Stimulated activated CD4-positive, alpha-beta T cell treated with anti-CD3 and anti-CD28 coated beads, Interleukin-12 subunit alpha, Interleukin-12 subunit beta, amount 100 ng/mL, for 24 hours (primary cell): ENCODE measurements around the gene PPL.
"Not testable (repeated sequence)": the region's sequence is repeated elsewhere in the genome, so short reads cannot be mapped to it uniquely, and the experiment has no call there.

ENCODE experiments used
- DNase-seq, 2 experiments: peaks; one replicate each; pipeline ENCODE4 v3.0.0-alpha.2; 2020; ENCODE audit warnings: low read depth in 2 of 2

The PPL gene

DNA sequence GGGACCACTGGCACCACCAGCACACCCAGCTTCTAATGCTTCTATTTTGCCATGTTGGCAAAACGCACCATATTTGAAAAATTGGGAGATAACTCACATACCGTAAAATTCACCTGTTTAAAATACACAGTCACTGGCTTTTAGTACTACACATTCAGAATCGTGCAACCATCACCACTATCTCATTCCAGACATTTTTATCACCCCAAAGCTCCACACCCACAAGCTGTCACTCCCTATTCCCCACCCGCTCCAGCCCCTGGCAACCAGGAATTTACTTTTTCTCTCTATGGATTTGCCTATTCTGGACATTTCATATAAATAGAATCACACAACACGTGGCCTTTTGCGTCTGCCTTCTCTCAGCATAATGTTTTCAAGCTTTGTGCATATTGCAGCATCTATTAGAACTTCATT lies 25.0 kb downstream of the PPL start:
- DNase-seq, result no peak

DNA sequence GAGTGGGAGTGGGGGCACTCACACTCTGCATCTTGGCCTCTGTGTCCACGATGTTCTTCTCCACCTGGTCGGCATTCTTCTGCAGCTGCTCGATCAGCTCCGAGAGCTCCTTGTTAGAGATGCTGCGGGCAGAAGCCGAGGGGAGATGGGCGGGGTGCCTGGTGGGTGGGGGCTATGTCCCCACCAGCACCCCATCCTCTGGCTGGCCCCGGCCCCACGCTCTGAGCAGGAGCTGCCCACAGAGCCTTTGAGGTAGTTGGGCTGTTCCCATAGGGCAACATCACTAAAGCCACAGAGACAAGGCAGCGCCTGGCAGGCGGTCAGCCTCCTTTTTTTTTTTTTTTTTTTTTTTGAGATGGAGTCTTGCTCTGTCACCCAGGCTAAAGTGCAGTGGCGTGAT lies 26.1 kb downstream of the PPL start:
- no peak for DNase-seq

DNA sequence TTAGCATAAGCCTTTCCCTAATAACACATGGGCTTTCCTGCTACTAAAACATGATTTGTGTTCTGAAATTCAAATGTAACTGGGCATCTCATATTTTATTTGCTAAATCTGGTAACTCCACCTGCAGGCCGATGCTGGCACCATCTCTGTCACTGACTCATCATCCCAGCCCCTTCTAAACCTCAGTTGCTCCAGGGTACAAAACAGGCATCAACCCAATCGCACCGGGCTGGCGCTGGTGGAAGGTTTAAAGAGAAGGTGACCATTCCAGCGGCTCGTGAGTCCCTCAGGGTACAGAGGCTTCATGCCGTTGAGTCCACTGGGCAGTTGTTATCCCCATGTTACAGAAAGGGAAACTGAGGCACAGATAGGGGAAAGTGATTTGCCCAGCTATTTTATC lies 27.1 kb downstream of the PPL start:
- DNase-seq, result no peak

DNA sequence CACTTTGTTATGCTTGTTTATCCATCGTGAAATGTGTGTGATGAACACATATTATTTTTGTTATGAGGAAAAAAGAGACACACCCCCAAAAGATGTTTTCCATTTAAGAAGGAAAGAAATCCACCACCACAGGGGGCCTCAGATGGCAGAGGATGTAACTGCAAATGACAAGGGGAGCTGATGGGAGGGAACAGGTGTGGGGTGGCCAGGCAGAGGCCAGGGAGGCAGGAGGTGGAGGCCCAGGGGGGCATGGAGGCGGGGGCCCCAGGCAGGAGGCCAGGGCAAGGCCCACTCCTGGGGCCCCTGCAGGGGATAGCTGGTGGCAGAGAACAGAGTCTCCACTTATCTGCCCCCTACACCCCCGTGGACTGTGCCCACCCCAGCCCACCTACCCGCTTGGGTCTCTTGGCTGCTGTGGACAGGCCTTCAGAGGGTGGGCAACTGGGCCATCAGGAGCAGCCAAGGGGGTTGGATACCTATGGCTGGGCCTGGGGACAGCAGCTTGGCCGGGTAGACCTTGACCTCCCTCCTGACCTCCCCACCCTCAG lies 28.0 kb downstream of the PPL start:
- no peak for DNase-seq

DNA sequence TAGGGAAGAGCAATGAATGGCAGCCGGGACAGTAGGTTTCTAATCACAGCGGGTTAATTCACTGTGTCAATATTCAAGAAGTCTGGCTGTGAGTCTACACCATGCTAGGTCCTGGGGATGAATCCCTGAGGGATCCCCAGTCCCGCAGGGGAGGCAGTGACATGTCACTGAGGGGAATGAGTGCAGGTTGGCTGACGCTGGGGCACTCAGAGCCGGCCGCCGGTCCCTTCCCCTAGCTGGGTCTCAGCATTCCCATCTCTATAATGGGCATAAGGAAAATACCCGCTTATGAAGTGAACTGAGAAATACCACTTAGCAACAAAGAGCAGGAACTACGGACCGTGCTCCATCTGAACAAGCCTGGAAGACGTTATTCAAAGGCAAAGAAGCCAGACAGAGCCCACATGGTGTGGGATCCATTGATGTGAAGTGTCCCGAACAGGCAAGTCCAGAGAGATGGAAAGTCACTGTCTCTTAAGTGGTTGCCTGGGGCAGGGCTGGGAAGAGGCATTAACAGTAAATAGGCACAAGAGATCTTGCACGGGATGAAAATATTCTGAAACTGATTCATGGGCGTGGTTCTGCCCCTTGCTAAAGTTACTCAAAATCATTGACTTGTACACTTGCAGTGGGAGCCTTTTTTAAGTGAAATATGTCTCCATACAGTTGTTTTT lies 31.9 kb downstream of the PPL start:
- no peak for DNase-seq

DNA sequence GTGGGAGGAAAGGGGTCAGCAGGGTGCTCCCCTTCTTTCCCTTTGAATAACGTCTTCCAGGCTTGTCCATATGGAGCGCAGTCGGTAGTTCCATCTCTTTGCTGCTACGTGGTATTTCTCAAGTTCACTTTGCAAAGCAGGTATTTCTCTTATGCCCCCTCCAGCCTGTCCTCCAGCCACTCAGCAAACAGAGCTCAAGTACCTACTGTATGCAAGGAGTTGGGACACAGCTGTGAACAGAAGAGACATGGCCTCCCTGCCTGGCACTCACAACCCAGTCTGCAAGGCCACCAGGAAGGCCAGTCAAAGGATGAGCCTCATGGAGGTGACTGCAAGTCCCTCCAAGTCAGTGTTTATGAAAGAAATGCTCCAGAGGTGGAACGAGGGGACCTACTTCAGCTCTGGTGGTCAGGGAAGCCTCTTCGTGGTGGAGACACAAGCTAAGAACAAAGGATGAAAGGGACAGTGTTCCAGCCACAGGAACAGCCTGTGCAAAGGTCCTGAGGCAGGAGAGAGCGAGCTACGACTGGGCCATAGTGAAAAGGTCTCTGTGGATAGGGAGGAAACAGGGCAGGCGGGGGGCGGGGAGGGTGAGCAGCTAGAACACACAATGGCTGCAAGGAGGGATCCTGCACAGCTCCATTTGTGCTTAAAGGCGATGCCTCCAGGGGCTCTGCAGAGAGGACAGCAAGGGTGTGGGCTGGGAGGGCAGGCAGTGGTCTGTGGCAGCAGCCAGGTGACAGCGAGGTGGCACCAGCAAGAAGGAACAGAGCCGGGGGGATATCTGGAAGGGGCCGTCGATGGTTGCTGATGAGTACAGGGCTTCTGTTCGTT lies 32.6 kb downstream of the PPL start:
- no peak for DNase-seq

DNA sequence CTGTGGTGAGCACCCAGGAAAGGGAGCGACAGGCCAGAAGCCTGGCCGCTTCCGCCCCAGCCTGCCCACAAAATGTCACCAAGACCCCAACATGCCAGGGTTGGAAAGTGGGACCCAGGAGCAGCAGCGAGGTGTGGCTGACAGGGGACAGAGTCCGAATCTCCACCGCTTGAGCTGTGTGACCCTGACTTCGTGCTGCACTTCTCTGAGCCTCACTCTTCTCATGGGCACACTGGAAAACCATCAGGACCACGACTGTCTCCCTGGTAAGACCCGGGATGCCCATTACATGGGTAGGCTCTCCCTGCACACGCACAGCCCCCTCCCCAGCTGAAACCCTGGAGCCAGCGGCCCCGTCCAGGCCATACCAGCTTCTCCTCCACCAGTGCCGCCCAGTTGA lies 34.9 kb downstream of the PPL start:
- no peak for DNase-seq

DNA sequence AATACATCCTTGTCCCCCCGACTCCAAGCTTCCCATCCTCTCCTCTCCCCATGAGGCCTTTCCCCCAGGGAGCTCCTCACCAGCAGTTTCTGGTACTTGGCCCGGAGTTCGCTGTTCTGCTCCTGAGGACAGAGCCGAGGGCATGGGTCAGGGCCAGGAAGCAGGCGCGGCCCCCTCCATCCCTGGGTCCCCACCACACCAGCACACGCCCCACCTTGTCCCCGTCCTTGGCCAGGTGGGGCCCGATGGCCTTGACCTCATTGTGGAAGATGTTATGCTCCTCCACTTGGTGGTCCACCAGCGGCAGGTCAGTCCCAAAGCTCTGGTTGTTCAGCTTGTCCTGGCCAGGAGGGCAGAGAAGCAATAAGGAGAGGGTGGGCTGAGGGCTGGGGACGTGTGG lies 36.2 kb downstream of the PPL start:
- no peak for DNase-seq

DNA sequence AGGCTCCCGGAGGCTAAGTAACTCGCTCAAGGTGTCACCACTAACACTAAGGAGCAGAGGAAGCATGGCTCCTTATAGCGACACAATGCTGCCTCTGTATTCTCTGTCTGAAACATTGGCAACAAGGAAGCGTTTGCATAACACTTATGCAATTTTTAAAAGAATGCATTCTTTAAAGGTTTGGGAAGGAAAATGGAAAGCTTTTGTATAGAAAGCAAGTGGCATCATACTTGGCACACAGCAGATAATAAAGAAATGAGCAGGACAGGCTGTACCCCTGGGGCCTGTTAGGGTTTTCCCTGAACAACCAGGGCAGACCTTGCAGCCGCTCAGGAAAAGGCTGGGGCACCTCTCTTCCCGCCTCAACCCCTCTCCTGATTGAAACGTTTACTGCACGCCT lies 36.9 kb downstream of the PPL start:
- DNase-seq, result no peak

DNA sequence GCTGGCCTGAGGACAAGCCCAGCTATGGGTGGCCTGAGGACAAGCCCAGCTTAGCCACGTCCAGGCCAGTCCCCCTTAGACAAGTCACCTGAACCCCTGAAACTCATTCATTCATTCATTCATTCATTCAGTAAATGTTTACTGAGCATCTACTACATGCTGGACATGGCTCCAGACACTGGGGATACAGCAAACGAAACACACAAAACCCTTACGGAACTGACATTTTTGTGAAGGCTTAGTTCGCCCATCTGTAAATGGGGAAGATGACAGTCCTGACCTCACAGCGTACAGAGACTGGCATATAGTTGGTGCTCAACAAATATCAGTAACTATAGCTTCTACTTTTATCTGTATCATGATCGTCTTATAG lies 37.5 kb downstream of the PPL start:
- no peak for DNase-seq

DNA sequence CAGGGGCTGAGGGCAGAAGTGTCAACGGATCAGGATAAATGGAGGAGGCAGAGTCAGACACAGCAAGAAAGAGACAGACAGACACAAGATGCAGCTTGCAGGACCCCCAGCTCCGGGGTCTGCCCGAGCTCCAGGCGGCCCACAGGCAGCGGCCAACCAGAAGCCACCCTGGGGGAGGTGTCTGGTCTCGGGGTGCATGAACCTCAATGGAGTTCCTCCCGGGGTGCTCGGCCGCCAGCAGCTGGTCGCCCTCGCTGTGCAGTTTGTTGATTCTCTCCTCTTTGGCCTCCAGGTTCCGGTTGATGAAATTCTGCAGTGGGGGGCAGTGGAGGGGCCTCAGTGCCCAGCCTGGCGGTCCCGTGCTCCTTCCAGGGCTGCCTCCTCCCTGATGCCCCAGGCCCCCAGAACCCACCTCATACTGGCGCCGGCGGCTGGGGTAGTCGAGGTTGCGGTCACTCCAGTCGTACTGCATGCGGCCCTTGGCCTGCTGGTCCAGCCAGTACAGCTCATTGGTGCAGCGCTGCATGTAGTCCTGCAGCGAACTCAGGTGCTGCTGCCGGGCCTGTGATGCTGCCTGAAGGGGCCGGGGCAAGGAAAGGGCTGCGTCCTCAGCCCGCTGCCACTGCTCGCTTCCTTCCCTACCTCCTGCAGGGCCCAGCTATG lies 38.0 kb downstream of the PPL start:
- DNase-seq, result no peak

DNA sequence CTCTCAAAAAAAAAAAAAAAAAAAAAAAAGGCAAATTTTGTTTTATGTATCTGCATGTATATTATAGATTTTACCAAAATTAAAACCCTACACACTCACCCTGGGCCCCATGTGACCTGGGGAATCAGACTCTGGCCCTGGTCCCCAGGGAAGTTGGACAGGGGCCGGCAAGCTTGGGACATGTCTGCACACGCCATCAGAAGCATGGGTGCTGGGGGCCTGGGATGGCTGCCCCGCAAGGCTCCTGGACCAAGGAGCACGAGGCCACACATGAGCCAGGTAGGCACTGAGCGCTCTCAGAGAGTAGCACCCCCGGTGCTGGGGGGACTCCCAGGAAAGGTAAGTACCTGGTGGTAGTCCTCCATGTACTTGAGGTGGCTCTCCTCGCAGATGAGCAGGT lies 39.6 kb downstream of the PPL start:
- no peak for DNase-seq

DNA sequence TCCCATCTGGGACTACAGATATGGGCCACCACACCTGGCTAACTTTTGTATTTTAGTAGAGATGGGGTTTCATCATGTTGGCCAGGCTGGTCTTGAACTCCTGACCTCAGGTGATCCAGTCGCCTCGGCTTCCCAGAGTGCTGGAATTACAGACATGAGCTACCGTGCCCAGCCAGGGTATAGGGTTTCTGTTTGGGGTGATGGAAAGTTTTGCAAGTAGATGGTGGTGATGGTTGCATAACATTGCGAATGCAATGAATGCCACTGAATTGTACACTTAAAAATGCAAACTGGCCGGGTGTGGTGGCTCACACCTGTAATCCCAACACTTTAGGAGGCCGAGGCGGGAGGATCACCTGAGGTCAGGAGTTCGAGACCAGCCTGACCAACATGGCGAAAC lies 40.2 kb downstream of the PPL start:
- not testable (repeated sequence) for DNase-seq

DNA sequence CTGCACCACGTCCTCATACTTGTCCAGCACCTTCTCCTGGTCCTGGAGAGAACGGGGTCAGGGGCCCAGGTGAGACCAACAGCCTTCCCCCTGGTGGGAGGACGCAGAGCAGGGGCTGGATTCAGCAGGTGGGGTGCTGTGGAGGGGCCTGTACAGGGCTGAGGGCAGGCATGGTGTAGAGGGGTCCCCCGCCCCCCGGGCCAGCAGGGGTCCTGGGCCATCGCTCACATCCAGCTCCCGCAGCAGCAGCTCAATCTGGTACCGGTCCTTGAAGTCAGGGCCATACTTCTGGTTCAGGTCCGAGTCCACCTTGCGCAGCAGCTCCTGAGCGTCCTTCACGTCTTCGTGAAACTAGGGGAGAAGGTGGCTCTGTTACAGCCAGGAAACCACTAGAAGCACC lies 41.6 kb downstream of the PPL start:
- DNase-seq, result no peak

DNA sequence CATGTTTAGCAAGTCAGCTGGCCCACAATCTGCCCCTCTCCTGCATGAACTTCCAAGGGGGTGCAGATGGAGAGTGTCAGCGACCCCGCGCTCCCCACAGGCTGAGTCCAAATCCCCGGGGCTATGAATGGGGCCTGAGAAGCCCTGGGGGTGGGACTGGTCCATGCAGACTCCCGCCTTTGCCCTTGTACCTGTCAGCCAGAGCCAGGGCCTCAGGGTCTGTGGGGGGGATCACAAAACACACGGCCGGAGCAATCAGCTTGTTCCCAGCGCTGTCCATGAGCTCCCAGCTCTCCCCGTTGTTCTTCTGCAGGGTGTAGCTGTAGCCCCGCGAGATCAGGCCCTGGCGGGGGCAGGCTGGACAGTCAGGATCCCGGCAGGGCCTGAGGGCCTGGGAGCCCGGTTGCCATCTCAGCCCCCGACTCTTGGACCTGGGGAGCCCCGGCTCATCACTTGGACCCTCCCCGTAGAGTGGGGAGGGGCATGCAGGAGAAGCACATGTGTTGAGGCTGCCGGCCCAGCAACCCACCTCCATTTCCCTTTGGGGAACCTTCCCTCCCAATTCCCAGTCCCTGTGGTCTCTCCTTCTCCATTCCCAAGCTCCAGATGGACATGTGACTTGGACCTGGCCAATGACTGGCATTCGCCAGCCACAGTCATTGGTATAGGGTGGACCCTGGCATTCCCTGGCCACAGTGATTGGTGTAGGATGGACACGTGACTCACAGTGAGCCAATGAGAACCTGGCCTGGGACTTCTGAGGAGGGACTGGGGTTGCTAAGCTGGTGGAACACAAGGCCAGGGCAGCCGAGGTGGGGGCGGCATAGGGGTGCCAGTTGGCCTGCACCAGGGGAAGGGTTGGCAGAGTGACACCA lies 42.4 kb downstream of the PPL start:
- no peak for DNase-seq

DNA sequence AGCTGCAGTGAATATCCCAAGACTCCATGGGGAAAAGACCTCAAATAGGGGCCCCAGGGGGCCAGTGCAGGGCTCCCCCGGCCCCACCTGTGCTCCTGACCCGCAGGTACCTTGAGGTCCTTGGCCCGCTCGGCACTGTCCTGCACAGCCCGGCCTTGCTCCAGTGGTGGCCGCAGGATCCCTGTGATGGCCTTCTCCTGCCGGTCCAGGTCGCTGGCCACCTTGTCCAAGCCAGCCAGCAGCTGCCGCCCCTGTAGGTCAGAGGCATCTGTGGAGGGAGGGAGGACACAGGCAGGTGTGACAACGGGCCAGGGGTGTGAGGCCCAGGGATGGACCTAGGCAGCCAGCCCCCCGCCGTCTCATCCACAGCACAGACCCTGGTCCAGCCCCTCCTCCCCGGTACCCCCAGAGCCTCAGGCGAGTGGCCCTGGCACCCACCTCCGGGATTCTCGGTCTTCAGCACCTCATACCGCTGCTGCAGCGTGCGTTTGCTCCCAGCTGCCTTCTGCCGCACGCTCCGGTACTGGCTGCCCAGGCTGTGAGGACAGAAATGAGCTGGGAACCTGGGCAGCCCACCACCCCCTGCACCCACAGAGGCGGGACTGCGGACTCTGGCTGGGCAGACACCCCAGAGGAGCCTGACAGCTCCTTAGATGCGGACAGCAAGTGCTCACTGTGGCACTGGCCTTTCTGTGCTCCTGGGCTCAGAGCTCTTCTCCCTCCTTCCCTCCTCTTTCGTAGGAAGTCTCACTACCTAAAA lies 43.7 kb downstream of the PPL start:
- DNase-seq, result no peak

DNA sequence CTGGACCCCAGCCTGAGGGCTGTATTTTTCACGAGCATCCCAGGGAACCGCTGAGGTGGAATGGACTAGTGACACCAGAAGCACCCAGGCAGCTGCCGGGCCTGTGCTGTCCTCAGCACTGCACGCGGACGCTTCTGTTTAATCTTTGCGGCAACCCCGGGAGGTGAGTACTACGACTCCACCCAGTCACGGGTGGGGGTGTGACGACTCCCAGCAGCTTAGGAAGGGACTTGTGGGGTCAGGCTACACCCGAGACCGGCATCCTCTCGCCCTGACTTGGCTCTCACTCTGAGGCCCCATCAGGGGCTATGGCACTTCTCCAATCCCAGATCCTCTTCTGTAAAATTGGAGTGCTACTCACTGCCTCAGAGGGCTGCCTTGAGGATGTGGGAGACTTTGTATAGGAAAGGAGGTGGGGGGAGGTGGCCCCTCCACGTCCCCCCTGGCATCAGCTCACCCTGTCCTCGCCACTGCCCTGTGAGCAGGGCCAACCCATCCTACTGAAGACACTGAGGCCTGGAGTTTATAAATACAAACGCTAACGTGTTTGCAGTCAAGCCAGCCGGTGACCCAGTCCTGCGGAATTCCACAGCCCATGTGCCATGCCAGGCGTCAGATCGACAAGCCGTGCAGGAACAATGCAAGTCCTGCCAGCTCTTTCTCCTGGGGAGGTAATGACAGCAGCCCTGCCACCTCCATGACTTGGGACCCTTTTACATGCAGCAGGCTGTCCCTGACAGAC lies 44.4 kb downstream of the PPL start:
- DNase-seq, result no peak

DNA sequence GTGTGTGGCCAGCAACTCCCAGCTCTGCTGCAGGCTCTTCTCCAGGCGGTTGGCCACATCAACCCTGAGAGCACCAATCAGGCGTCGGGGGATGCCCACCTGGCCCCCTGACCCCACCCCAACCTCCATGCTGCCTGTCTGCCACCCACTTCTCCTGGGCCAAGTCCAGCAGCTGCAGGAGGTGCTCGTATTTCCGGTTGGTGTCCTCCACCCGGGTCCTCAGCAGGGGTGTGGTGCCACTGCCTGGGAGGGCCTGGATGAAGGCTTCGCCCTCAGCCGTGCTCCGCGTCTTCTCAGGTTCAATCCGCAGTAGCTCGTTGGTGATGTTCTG lies 45.1 kb downstream of the PPL start:
- DNase-seq, result no peak

DNA sequence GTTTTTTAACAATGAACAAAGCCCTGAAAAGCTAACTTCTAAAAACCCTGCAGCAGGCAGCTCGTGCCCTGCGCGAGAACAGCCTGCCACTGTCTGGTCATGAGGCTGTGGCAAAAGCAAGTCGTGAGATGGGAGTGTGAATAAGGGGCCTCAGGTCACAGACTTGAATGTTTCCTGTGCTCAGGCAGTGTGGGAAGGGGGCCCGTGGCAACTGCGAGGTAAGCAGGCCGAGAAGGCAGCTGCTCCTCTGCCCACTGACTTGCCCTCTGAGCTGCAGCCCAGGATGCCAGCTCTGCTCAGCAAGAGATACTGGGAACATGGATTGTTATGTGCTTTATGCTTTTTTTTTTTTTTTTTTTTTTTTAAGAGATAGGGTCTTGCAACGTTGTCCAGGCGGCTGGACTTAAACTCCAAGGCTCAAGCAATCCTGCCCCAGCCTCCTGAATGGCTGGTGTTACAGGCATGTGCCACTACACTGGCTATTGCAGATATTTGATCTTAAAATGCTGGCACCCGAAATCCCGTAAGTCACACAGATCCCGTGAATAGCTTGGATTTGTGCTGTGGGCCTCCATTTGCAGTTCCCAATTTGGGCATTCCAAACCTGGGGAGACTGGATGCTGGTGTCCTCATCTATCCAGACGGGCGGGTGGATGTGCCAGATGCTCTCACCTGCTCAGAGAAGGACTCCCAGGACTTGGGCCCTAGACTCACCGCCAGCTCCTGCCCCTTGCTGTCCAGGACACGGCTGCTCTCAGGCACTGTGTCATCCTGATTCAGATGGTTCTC lies 45.7 kb downstream of the PPL start:
- DNase-seq, result no peak

DNA sequence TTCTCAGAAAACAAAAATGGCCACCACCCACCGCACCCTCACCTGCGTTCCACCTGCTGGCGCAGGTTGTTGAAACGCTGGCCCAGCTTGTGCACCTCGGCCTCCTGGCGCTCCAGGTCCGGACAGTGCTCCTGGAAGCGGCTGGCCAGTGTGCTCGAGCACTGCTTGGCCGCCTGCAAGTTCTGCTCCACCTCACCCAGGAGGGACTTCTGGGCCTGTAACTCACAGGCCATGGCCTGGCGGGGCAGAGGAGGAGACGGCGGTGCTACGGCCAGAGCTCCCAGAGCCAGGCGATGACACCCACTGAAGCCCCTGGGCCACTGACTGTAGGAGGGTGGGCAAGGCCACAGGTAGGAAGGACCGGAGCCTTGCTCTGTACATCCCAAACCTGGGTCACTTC lies 46.3 kb downstream of the PPL start:
- DNase-seq, result no peak
